ENCODE measurements around the gene CDC14A.

CDC14A gene

GRCh38 chr1:100517515-100517914, 165.2 kb downstream of the CDC14A start:
- DNase-seq = no peak
- H3K27ac ChIP-seq (ENCODE audit: insufficient read depth, low read length, poor library complexity, severe bottlenecking) = no peak overlapping the region
- H3K36me3 ChIP-seq (ENCODE audit: control insufficient read depth, insufficient read depth, low read length) = peaks cover 46% of the 10 kb centered on the region

GRCh38 chr1:100518023-100518422, 165.7 kb downstream of the CDC14A start:
- DNase-seq = no peak
- no peak overlapping the region for H3K4me3 ChIP-seq (ENCODE audit: insufficient read depth, low read depth, low read length, poor library complexity, severe bottlenecking)
- H3K27ac ChIP-seq (ENCODE audit: insufficient read depth, low read length, poor library complexity, severe bottlenecking) = no peak overlapping the region
- peaks cover 41% of the 10 kb centered on the region for H3K36me3 ChIP-seq (ENCODE audit: control insufficient read depth, insufficient read depth, low read length)
- H3K27me3 ChIP-seq (replicated peaks; ENCODE audit: control insufficient read depth, insufficient read depth, low read length, poor library complexity, severe bottlenecking) = no peaks in the 10 kb centered on the region
- no peaks in the 10 kb centered on the region for H3K9me3 ChIP-seq (ENCODE audit: control insufficient read depth, low read length)
- no peaks in the 10 kb centered on the region for H3K4me1 ChIP-seq (ENCODE audit: control insufficient read depth, insufficient read depth, low read length, poor library complexity, severe bottlenecking)

More at GRCh38 chr1:100517515-100517914, 165.2 kb downstream of the CDC14A start:
- Histone ChIP-seq H3K4me3 (ENCODE audit: insufficient read depth, low read depth, low read length, poor library complexity, severe bottlenecking) (no peak overlapping the region), H3K9me3 (ENCODE audit: control insufficient read depth, low read length) (no peaks in the 10 kb centered on the region), H3K4me1 (ENCODE audit: control insufficient read depth, insufficient read depth, low read length, poor library complexity, severe bottlenecking) (no peaks in the 10 kb centered on the region), H3K27me3 (replicated peaks; ENCODE audit: control insufficient read depth, insufficient read depth, low read length, poor library complexity, severe bottlenecking) (no peaks in the 10 kb centered on the region)

GRCh38 chr1:100523038-100523652, 170.8 kb downstream of the CDC14A start:
- Histone ChIP-seq H3K27me3 (replicated peaks; ENCODE audit: control insufficient read depth, insufficient read depth, low read length, poor library complexity, severe bottlenecking) (no peaks in the 10 kb centered on the region), H3K4me3 (ENCODE audit: insufficient read depth, low read depth, low read length, poor library complexity, severe bottlenecking) (no peak overlapping the region), H3K36me3 (ENCODE audit: control insufficient read depth, insufficient read depth, low read length) (peaks cover 11% of the 10 kb centered on the region), H3K27ac (ENCODE audit: insufficient read depth, low read length, poor library complexity, severe bottlenecking) (no peak overlapping the region), H3K4me1 (ENCODE audit: control insufficient read depth, insufficient read depth, low read length, poor library complexity, severe bottlenecking) (no peaks in the 10 kb centered on the region), H3K9me3 (ENCODE audit: control insufficient read depth, low read length) (no peaks in the 10 kb centered on the region)
- DNase-seq = no peak

GRCh38 chr1:100524355-100524754, 172.0 kb downstream of the CDC14A start:
- H3K27ac ChIP-seq (ENCODE audit: insufficient read depth, low read length, poor library complexity, severe bottlenecking) = no peak overlapping the region
- no peak overlapping the region for H3K4me3 ChIP-seq (ENCODE audit: insufficient read depth, low read depth, low read length, poor library complexity, severe bottlenecking)
- no peaks in the 10 kb centered on the region for H3K9me3 ChIP-seq (ENCODE audit: control insufficient read depth, low read length)
- H3K27me3 ChIP-seq (replicated peaks; ENCODE audit: control insufficient read depth, insufficient read depth, low read length, poor library complexity, severe bottlenecking) = no peaks in the 10 kb centered on the region
- peaks cover 1% of the 10 kb centered on the region for H3K36me3 ChIP-seq (ENCODE audit: control insufficient read depth, insufficient read depth, low read length)
- H3K4me1 ChIP-seq (ENCODE audit: control insufficient read depth, insufficient read depth, low read length, poor library complexity, severe bottlenecking) = no peaks in the 10 kb centered on the region
- no peak for DNase-seq

GRCh38 chr1:100526894-100527293, 174.6 kb downstream of the CDC14A start:
- no peak for DNase-seq
- Histone ChIP-seq H3K9me3 (ENCODE audit: control insufficient read depth, low read length) (no peaks in the 10 kb centered on the region), H3K36me3 (ENCODE audit: control insufficient read depth, insufficient read depth, low read length) (no peaks in the 10 kb centered on the region), H3K4me1 (ENCODE audit: control insufficient read depth, insufficient read depth, low read length, poor library complexity, severe bottlenecking) (peaks cover 7% of the 10 kb centered on the region), H3K4me3 (ENCODE audit: insufficient read depth, low read depth, low read length, poor library complexity, severe bottlenecking) (no peak overlapping the region), H3K27ac (ENCODE audit: insufficient read depth, low read length, poor library complexity, severe bottlenecking) (no peak overlapping the region), H3K27me3 (replicated peaks; ENCODE audit: control insufficient read depth, insufficient read depth, low read length, poor library complexity, severe bottlenecking) (no peaks in the 10 kb centered on the region)

- Histone ChIP-seq H3K27ac (ENCODE audit: insufficient read depth, low read length, poor library complexity, severe bottlenecking) (no peak overlapping the region), H3K36me3 (ENCODE audit: control insufficient read depth, insufficient read depth, low read length) (no peaks in the 10 kb centered on the region), H3K27me3 (replicated peaks; ENCODE audit: control insufficient read depth, insufficient read depth, low read length, poor library complexity, severe bottlenecking) (no peaks in the 10 kb centered on the region), H3K4me3 (ENCODE audit: insufficient read depth, low read depth, low read length, poor library complexity, severe bottlenecking) (no peak overlapping the region), H3K4me1 (ENCODE audit: control insufficient read depth, insufficient read depth, low read length, poor library complexity, severe bottlenecking) (peaks cover 7% of the 10 kb centered on the region), H3K9me3 (ENCODE audit: control insufficient read depth, low read length) (no peaks in the 10 kb centered on the region)
- no peak for DNase-seq
These were observed 176.6 kb downstream of the CDC14A start for GRCh38 chr1:100528871-100529270.

GRCh38 chr1:100530141-100530540, 177.8 kb downstream of the CDC14A start:
- Histone ChIP-seq H3K4me1 (ENCODE audit: control insufficient read depth, insufficient read depth, low read length, poor library complexity, severe bottlenecking) (peaks cover 7% of the 10 kb centered on the region), H3K4me3 (ENCODE audit: insufficient read depth, low read depth, low read length, poor library complexity, severe bottlenecking) (no peak overlapping the region), H3K9me3 (ENCODE audit: control insufficient read depth, low read length) (no peaks in the 10 kb centered on the region), H3K36me3 (ENCODE audit: control insufficient read depth, insufficient read depth, low read length) (no peaks in the 10 kb centered on the region), H3K27ac (ENCODE audit: insufficient read depth, low read length, poor library complexity, severe bottlenecking) (no peak overlapping the region), H3K27me3 (replicated peaks; ENCODE audit: control insufficient read depth, insufficient read depth, low read length, poor library complexity, severe bottlenecking) (no peaks in the 10 kb centered on the region)
- DNase-seq = no peak

GRCh38 chr1:100530880-100531487, 178.7 kb downstream of the CDC14A start:
- Histone ChIP-seq H3K27me3 (replicated peaks; ENCODE audit: control insufficient read depth, insufficient read depth, low read length, poor library complexity, severe bottlenecking) (no peaks in the 10 kb centered on the region), H3K9me3 (ENCODE audit: control insufficient read depth, low read length) (no peaks in the 10 kb centered on the region), H3K27ac (ENCODE audit: insufficient read depth, low read length, poor library complexity, severe bottlenecking) (no peak overlapping the region), H3K4me3 (ENCODE audit: insufficient read depth, low read depth, low read length, poor library complexity, severe bottlenecking) (no peak overlapping the region), H3K4me1 (ENCODE audit: control insufficient read depth, insufficient read depth, low read length, poor library complexity, severe bottlenecking) (peaks cover 7% of the 10 kb centered on the region), H3K36me3 (ENCODE audit: control insufficient read depth, insufficient read depth, low read length) (no peaks in the 10 kb centered on the region)
- DNase-seq = no peak

GRCh38 chr1:100532645-100533044, 180.3 kb downstream of the CDC14A start:
- H3K4me1 ChIP-seq (ENCODE audit: control insufficient read depth, insufficient read depth, low read length, poor library complexity, severe bottlenecking) = peaks cover 7% of the 10 kb centered on the region
- DNase-seq = no peak
- no peaks in the 10 kb centered on the region for H3K36me3 ChIP-seq (ENCODE audit: control insufficient read depth, insufficient read depth, low read length)
- no peaks in the 10 kb centered on the region for H3K9me3 ChIP-seq (ENCODE audit: control insufficient read depth, low read length)
- no peak overlapping the region for H3K4me3 ChIP-seq (ENCODE audit: insufficient read depth, low read depth, low read length, poor library complexity, severe bottlenecking)
- no peaks in the 10 kb centered on the region for H3K27me3 ChIP-seq (replicated peaks; ENCODE audit: control insufficient read depth, insufficient read depth, low read length, poor library complexity, severe bottlenecking)
- H3K27ac ChIP-seq (ENCODE audit: insufficient read depth, low read length, poor library complexity, severe bottlenecking) = no peak overlapping the region

GRCh38 chr1:100535264-100535663, 183.0 kb downstream of the CDC14A start:
- peaks cover 10% of the 10 kb centered on the region for H3K4me1 ChIP-seq (ENCODE audit: control insufficient read depth, insufficient read depth, low read length, poor library complexity, severe bottlenecking)
- H3K9me3 ChIP-seq (ENCODE audit: control insufficient read depth, low read length) = no peaks in the 10 kb centered on the region
- peaks cover 17% of the 10 kb centered on the region for H3K27me3 ChIP-seq (replicated peaks; ENCODE audit: control insufficient read depth, insufficient read depth, low read length, poor library complexity, severe bottlenecking)
- no peak for DNase-seq
- no peak overlapping the region for H3K27ac ChIP-seq (ENCODE audit: insufficient read depth, low read length, poor library complexity, severe bottlenecking)
- no peak overlapping the region for H3K4me3 ChIP-seq (ENCODE audit: insufficient read depth, low read depth, low read length, poor library complexity, severe bottlenecking)
- H3K36me3 ChIP-seq (ENCODE audit: control insufficient read depth, insufficient read depth, low read length) = no peaks in the 10 kb centered on the region

All from effector memory CD4-positive, alpha-beta T cell (primary cell).